GM19035 (cell line): Measurements from ENCODE around the gene TGFB1.

Experiments used
- ATAC-seq: cut with Tn5 transposase; IDR thresholded peaks from one replicate; pipeline ENCODE4 v1.9.1; 2021; ENCODE audit not compliant: unreplicated experiment

TGFB1 gene

GRCh38 chr19:41323023-41323422, 30.7 kb downstream of the TGFB1 start:
- ATAC-seq = no peak

- no peak for ATAC-seq
Observed at GRCh38 chr19:41322451-41322850, 31.3 kb downstream of the TGFB1 start.

- ATAC-seq = no peak
Observed at GRCh38 chr19:41321600-41322270, 32.0 kb downstream of the TGFB1 start.

- ATAC-seq = no peak
Observed at GRCh38 chr19:41321204-41321599, 32.5 kb downstream of the TGFB1 start.

- ATAC-seq = no peak
Observed at GRCh38 chr19:41320568-41320967, 33.2 kb downstream of the TGFB1 start.

- ATAC-seq = no peak
Observed at GRCh38 chr19:41320185-41320518, 33.6 kb downstream of the TGFB1 start.

- ATAC-seq = no peak
Observed at GRCh38 chr19:41319500-41320184, 34.1 kb downstream of the TGFB1 start.

- no peak for ATAC-seq
Observed at GRCh38 chr19:41318696-41319499, 34.8 kb downstream of the TGFB1 start.

GRCh38 chr19:41316306-41316920, 37.3 kb downstream of the TGFB1 start:
- ATAC-seq = no peak

GRCh38 chr19:41311613-41312012, 42.1 kb downstream of the TGFB1 start:
- no peak for ATAC-seq

- no peak for ATAC-seq
Observed at GRCh38 chr19:41311072-41311471, 42.6 kb downstream of the TGFB1 start.

GRCh38 chr19:41310033-41310831, 43.5 kb downstream of the TGFB1 start, which contains the start of gene CCDC97:
Gene CCDC97 (plus strand): TSS chr19:41310172. CDS start chr19:41310311, 139 bp downstream.
- peak; percentile 81 for ATAC-seq

- ATAC-seq = no peak
Observed at GRCh38 chr19:41309180-41310032, 44.3 kb downstream of the TGFB1 start.

GRCh38 chr19:41308450-41309179, 45.1 kb downstream of the TGFB1 start:
- no peak for ATAC-seq

- ATAC-seq = no peak
Observed at GRCh38 chr19:41307954-41308449, 45.7 kb downstream of the TGFB1 start.

- ATAC-seq = no peak
Observed at GRCh38 chr19:41307090-41307875, 46.4 kb downstream of the TGFB1 start.

- ATAC-seq = no peak
Observed at GRCh38 chr19:41305927-41306793, 47.6 kb downstream of the TGFB1 start.
